Thoracic aorta (tissue), 2 donors: ENCODE results near the gene DNAL4. TPM values are rescaled to one million over a fixed set of nuclear protein-coding genes. Genes with fewer than 3 reads are reported as not detected.

Experiments
- ATAC-seq: fragments of 150-250 bp; one replicate; pipeline ENCODE4 v1.8.0; 2017; ENCODE audit warnings: low read depth; ENCODE audit not compliant: insufficient number of reproducible peaks, low FRiP score
- DNase-seq: peaks from one replicate; pipeline ENCODE4 v3.0.0-alpha.2; 2020; ENCODE audit warnings: low spot score
- H3K27ac ChIP-seq, 2 donors: fragments of 200-600 bp; sonication (generic); 1 replicate in 1 of 2; 2 replicates in 1 of 2; pipeline ENCODE4 v1.5.1; 2016; ENCODE audit warnings: mild to moderate bottlenecking in 2 of 2, moderate library complexity in 2 of 2
- H3K27me3 ChIP-seq: fragments of 200-600 bp; sonication (generic); replicated peaks from 2 replicates; pipeline ENCODE4 v1.6.0; 2016; ENCODE audit warnings: mild to moderate bottlenecking; ENCODE audit not compliant: insufficient read depth
- H3K36me3 ChIP-seq: fragments of 200-600 bp; sonication (generic); one replicate; pipeline ENCODE4 v1.5.1; 2016
- H3K4me1 ChIP-seq, 2 donors: fragments of 200-600 bp; sonication (generic); 1 replicate in 1 of 2; 2 replicates in 1 of 2; pipeline versions ENCODE4 v1.5.1 to v1.6.0; 2016; ENCODE audit warnings: low read depth in 2 of 2, mild to moderate bottlenecking in 1 of 2; ENCODE audit not compliant: control insufficient read depth in 1 of 2
- H3K4me3 ChIP-seq: fragments of 200-600 bp; sonication (generic); 2 replicates; pipeline ENCODE4 v1.5.1; 2016; ENCODE audit warnings: mild to moderate bottlenecking
- H3K9me3 ChIP-seq: fragments of 200-600 bp; sonication (generic); 2 replicates; pipeline ENCODE4 v1.5.1; 2016
- total RNA-seq, 2 donors: library from RNA; depleted of rRNA; stranded (reverse); fragments of >200 nt; gene quantifications; one replicate each; pipeline versions ENCODE4 v1.1.0 to v1.2.3, GENCODE V29; 2016
- TF ChIP-seq, protein P1 (sequence below): fragments of 200-600 bp; sonication (generic); IDR thresholded peaks from one replicate; pipeline ENCODE4 v1.5.1; 2019; ENCODE audit warnings: antibody characterized with exemption

The DNAL4 gene, protein sequence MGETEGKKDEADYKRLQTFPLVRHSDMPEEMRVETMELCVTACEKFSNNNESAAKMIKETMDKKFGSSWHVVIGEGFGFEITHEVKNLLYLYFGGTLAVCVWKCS
- total RNA-seq, result 10 to 100 TPM in 1 of 2 donors, 1 to 10 TPM in 1; 9.5 to 20.8 TPM

DNA sequence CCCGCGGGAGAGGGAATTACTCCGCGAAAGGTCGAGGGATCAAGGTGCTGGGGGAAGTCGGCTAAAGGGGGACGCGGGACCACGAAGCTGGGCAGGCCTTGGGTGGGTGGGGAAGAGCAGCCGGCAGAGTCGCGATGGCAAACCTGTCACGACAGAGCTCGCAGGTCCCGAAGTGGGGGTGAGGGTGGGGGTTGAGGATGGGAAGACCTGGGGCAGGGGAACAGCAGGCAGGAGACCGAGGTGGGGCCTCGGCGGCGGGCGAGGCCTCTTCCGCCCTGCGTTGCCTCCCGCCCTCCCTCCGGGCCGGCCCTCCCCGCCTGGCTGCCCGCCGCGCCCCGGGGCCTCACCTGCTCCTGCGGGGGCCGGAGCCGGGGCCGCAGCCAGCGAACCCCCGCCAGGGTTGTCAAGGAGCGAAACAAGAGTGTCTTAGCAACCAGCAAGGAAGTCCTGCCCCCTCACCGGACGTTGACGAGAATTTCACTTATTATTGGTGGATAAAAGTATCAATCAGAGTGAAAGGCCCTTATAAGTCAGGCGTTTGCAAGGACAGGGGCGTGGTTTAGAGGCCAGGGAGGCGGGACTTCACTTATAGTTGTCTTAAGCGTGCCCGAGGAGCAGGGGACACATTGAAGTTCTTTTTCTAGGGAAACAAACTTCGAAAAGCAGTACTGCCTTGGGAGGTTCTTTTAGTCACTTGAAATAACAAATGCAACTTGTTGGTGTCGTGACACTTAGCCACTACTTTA lies at the start of gene DNAL4:
DNAL4 (minus strand) TSS at position 423 of the 746 bp plus-strand sequence. CDS start 11,412 bp downstream, outside the sequence.
- peak within 1 kb of the TSS; percentile 70 to 74 for H3K27ac ChIP-seq
- peak; percentile 97 for ATAC-seq
- peaks cover 6% of the 10 kb centered on the region for H3K36me3 ChIP-seq
- TF ChIP-seq, protein P1, sequence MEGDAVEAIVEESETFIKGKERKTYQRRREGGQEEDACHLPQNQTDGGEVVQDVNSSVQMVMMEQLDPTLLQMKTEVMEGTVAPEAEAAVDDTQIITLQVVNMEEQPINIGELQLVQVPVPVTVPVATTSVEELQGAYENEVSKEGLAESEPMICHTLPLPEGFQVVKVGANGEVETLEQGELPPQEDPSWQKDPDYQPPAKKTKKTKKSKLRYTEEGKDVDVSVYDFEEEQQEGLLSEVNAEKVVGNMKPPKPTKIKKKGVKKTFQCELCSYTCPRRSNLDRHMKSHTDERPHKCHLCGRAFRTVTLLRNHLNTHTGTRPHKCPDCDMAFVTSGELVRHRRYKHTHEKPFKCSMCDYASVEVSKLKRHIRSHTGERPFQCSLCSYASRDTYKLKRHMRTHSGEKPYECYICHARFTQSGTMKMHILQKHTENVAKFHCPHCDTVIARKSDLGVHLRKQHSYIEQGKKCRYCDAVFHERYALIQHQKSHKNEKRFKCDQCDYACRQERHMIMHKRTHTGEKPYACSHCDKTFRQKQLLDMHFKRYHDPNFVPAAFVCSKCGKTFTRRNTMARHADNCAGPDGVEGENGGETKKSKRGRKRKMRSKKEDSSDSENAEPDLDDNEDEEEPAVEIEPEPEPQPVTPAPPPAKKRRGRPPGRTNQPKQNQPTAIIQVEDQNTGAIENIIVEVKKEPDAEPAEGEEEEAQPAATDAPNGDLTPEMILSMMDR, result no peak
- DNase-seq, result peak; percentile 98
- peaks cover 16 to 19% of the 10 kb centered on the region in 2 donors for H3K4me1 ChIP-seq
- peak within 1 kb of the TSS; percentile 75 for H3K4me3 ChIP-seq
- no peaks in the 10 kb centered on the region for H3K9me3 ChIP-seq
- H3K27me3 ChIP-seq, result no peaks in the 10 kb centered on the region

DNA sequence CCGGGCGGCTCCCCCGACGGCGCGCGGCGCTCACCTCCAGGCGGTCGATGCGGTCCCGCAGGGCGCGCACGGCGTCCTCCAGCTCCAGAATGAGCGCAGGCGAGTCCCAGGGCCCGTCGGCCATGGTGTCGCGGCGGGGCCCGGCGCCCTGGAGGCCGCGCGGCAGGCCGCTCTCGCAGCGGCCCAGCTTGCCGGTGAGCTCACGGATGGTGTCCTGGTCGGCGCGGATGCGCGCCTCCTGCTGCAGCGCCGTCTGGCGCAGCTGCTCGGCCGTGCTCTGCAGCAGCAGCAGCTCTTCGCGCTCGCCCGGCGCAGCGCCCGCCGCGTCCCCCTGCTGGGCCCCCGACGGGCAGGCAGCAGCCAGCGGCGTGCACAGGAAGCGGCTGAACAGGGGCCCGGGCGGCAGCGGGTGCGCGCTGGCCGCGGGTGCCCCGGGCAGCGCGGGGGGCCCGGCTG lies 49.3 kb upstream of the DNAL4 start:
- peak; percentile 4 for ATAC-seq
- Histone ChIP-seq H3K27ac (peak overlapping the region; percentile 83), H3K9me3 (no peaks in the 10 kb centered on the region), H3K36me3 (no peaks in the 10 kb centered on the region), H3K27me3 (no peaks in the 10 kb centered on the region), H3K4me3 (peak overlapping the region; percentile 85), H3K4me1 (peaks cover 27 to 65% of the 10 kb centered on the region in 2 donors)
- TF ChIP-seq, protein P1, result peak; percentile 45
- DNase-seq, result no peak

DNA sequence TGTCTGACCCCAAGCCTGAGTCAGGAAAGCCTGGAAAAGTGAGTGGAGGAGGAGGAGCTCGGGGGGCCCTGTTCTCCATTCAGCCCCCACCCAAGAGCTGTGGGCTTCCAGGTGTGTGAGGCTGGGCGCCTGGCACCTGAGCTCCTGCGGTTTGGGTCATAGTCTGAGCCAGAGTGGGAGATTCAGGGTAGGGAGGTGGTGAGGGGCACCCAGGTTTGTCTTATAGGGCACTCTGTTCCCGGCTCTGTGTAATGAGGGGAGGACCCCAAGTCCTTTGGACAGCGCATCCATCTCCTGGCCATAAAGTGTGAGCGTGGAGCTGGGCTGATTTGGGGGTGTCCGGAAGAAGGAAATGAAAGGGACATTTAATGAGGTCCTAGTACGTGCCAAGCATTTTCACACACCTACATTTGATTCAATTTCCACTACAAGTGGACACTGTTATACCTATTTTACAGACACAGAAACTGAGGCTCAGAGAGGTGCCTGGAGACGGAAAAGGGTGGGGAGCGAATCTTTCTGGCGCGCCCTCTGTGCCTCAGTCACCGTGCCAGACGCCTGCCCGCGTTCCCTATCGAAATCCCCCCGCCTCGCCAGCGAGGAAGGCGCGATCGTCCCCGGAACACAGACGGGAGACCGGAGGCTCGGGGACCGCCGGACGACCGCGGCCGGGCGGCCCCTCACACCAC lies 48.7 kb upstream of the DNAL4 start:
- ATAC-seq (no peak), DNase-seq (no peak)
- H3K27ac ChIP-seq, result peak overlapping the region; percentile 83
- no peaks in the 10 kb centered on the region for H3K27me3 ChIP-seq
- H3K4me1 ChIP-seq, result peaks cover 27 to 61% of the 10 kb centered on the region in 2 donors
- no peaks in the 10 kb centered on the region for H3K9me3 ChIP-seq
- TF ChIP-seq, protein P1, result no peak
- no peaks in the 10 kb centered on the region for H3K36me3 ChIP-seq
- peak overlapping the region; percentile 85 for H3K4me3 ChIP-seq

DNA sequence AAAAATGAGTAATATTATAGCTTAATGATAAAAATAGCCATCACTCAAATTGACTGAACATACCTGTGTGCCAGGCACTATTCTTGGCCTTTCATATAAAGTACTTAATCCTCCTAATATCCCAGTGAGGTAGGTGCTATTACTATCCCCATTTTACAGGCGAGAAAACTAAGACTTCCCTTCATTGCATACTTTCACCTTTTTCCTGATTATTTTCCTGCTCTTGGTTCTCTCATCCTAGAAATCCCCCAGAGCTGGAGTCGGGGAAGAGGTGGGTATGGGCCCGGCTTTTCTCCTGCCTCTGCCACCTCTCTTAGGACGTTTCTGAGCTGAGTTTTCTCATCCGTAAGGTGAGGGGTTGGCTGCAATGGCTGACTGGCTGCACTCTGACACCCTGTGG lies 47.7 kb upstream of the DNAL4 start:
- peaks cover 27 to 51% of the 10 kb centered on the region in 2 donors for H3K4me1 ChIP-seq
- ATAC-seq (no peak), DNase-seq (no peak)
- no peaks in the 10 kb centered on the region for H3K36me3 ChIP-seq
- no peaks in the 10 kb centered on the region for H3K27me3 ChIP-seq
- peak overlapping the region; percentile 85 for H3K4me3 ChIP-seq
- TF ChIP-seq, protein P1, result no peak
- H3K27ac ChIP-seq, result no peak overlapping the region
- no peaks in the 10 kb centered on the region for H3K9me3 ChIP-seq

DNA sequence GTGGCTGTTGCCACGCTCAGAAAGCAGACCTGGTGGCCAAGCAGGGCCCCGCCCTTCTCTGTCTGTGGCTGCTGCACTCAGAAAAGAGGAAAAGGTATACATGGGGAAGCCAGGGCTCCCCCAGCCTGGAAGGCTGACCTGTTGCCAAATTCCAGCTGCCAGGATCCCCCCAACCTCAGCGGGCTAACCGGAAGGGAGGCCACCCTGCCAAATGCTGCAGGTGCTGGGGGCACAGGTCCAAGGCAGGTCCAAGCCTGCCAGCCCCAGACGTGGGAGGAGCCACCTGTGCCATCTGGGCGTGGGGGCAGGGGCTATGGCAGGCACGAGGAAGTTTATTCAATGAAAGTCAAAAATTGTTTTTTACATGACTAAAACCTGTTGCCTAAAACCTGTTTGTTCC lies 47.3 kb upstream of the DNAL4 start:
- Histone ChIP-seq H3K9me3 (no peaks in the 10 kb centered on the region), H3K36me3 (peaks cover under 1% of the 10 kb centered on the region), H3K4me1 (peaks cover 26 to 47% of the 10 kb centered on the region in 2 donors), H3K27ac (no peak overlapping the region), H3K27me3 (no peaks in the 10 kb centered on the region), H3K4me3 (peak overlapping the region; percentile 30)
- ATAC-seq, result no peak
- TF ChIP-seq, protein P1, result no peak
- DNase-seq, result no peak
